Gastroesophageal sphincter (tissue), 4 donors: ENCODE measurements around the gene BSPRY. TPM values are rescaled to one million over a fixed set of nuclear protein-coding genes. Genes with fewer than 3 reads are reported as not detected.

Source experiments
- ATAC-seq: fragments of 150-250 bp; one replicate; pipeline ENCODE4 v1.9.1; 2016; ENCODE audit warnings: mild to moderate bottlenecking, moderate library complexity
- H3K27ac ChIP-seq, 4 donors: fragments of 200-600 bp; sonication (generic) in 3 of 4; 1 replicate in 3 of 4; 2 replicates in 1 of 4; pipeline ENCODE4 v1.5.1; 2016 to 2019
- H3K27me3 ChIP-seq: fragments of 200-600 bp; sonication (generic); one replicate; pipeline ENCODE4 v1.5.1; 2019
- H3K36me3 ChIP-seq, 2 donors: fragments of 200-600 bp; sonication (generic); one replicate each; pipeline ENCODE4 v1.5.1; 2019; ENCODE audit warnings: control low read depth in 1 of 2
- H3K4me1 ChIP-seq, 3 donors: fragments of 200-600 bp; sonication (generic); 1 replicate in 2 of 3; 2 replicates in 1 of 3; pipeline ENCODE4 v1.5.1; 2016 to 2019; ENCODE audit warnings: control low read depth in 2 of 3
- H3K4me3 ChIP-seq, 2 donors: fragments of 200-600 bp; sonication (generic); one replicate each; pipeline ENCODE4 v1.5.1; 2019; ENCODE audit warnings: mild to moderate bottlenecking in 1 of 2, moderate library complexity in 1 of 2
- H3K9me3 ChIP-seq, 3 donors: fragments of 200-600 bp; sonication (generic); one replicate each; pipeline ENCODE4 v1.5.1; 2017 to 2019; ENCODE audit warnings: control low read depth in 2 of 3
- CTCF ChIP-seq, 4 experiments: fragments of 200-600 bp in 2 of 4; fragments of 450-650 bp in 2 of 4; sonication (generic) in 1 of 4; IDR thresholded peaks; one replicate each; pipeline ENCODE4 v1.5.1; 2017 to 2019; ENCODE audit warnings: antibody characterized with exemption in 4 of 4, mild to moderate bottlenecking in 2 of 4, moderate library complexity in 2 of 4
- EP300 ChIP-seq: sonication (generic); formaldehyde crosslinking; IDR thresholded peaks from one replicate; pipeline ENCODE4 v1.6.1; 2017; ENCODE audit warnings: antibody characterized with exemption, mild to moderate bottlenecking
- POLR2A ChIP-seq, 2 donors: fragments of 450-650 bp; IDR thresholded peaks; one replicate each; pipeline ENCODE4 v1.6.1; 2017; ENCODE audit warnings: antibody characterized with exemption in 2 of 2, mild to moderate bottlenecking in 2 of 2, moderate library complexity in 1 of 2
- POLR2AphosphoS5 ChIP-seq: sonication (generic); formaldehyde crosslinking; IDR thresholded peaks from one replicate; pipeline ENCODE4 v1.6.1; 2017; ENCODE audit warnings: antibody characterized with exemption
- WGBS, 2 donors: methylation state at CpG; one replicate each; pipeline ENCODE4 v1.1.5; 2018; ENCODE audit warnings: low coverage in 1 of 2; 5-methylcytosine and 5-hydroxymethylcytosine counted together
- total RNA-seq, 4 donors: library from RNA; depleted of rRNA; stranded (reverse); fragments of >200 nt; gene quantifications; one replicate each; pipeline ENCODE4 v1.1.0, GENCODE V29; 2016

BSPRY gene
- total RNA-seq, 4 donors from 2014 or later: 0.16 to 4.0 (median 0.36) TPM

- 86 to 90% methylated on average over 2 to 4 of the region's 4 CpGs for WGBS, 2 donors
- Histone ChIP-seq H3K27me3 (no peaks in the 10 kb centered on the region), H3K27ac (no peak overlapping the region), H3K36me3 (peaks cover 0 to 54% of the 10 kb centered on the region in 2 donors), H3K9me3 (no peaks in the 10 kb centered on the region), H3K4me3 (no peak overlapping the region), H3K4me1 (no peaks in the 10 kb centered on the region)
- ATAC-seq: no peak
- TF ChIP-seq POLR2A (IDR thresholded peaks at IDR 0.05) (no peak), CTCF (IDR thresholded peaks at IDR 0.05) (no peak), POLR2AphosphoS5 (no peak), EP300 (no peak)
Measured at GRCh38 chr9:113386571-113387393, 37.4 kb downstream of the BSPRY start.

- no peaks in the 10 kb centered on the region for H3K4me1 ChIP-seq
- no peak overlapping the region for H3K27ac ChIP-seq
- 64 to 82% methylated on average over 4 of the region's 9 CpGs for WGBS, 2 donors
- peaks cover 0 to 64% of the 10 kb centered on the region in 2 donors for H3K36me3 ChIP-seq
- ATAC-seq: no peak
- TF ChIP-seq CTCF (IDR thresholded peaks at IDR 0.05) (no peak), POLR2AphosphoS5 (no peak), POLR2A (IDR thresholded peaks at IDR 0.05) (no peak), EP300 (no peak)
- no peaks in the 10 kb centered on the region for H3K9me3 ChIP-seq
- H3K4me3 ChIP-seq: no peak overlapping the region
- no peaks in the 10 kb centered on the region for H3K27me3 ChIP-seq
Measured at GRCh38 chr9:113387560-113388230, 38.4 kb downstream of the BSPRY start.

GRCh38 chr9:113388833-113389232 lies 39.5 kb downstream of the BSPRY start:
- no peak for ATAC-seq
- Histone ChIP-seq H3K4me1 (no peaks in the 10 kb centered on the region), H3K36me3 (peaks cover 0 to 75% of the 10 kb centered on the region in 2 donors), H3K27ac (no peak overlapping the region), H3K27me3 (no peaks in the 10 kb centered on the region), H3K9me3 (no peaks in the 10 kb centered on the region), H3K4me3 (no peak overlapping the region)
- WGBS, 2 donors: 97% methylated on average over 6 of the region's 13 CpGs; no CpG with 5 or more reads in 1 of the 2 donors
- no peak for TF ChIP-seq POLR2AphosphoS5
- no peak for TF ChIP-seq POLR2A (IDR thresholded peaks at IDR 0.05)
- no peak for TF ChIP-seq CTCF (IDR thresholded peaks at IDR 0.05)
- TF ChIP-seq EP300: no peak

- no peak overlapping the region for H3K27ac ChIP-seq
- no peaks in the 10 kb centered on the region for H3K4me1 ChIP-seq
- no peak overlapping the region for H3K4me3 ChIP-seq
- no peak for TF ChIP-seq POLR2A (IDR thresholded peaks at IDR 0.05)
- no peak for TF ChIP-seq POLR2AphosphoS5
- TF ChIP-seq EP300: no peak
- TF ChIP-seq CTCF (IDR thresholded peaks at IDR 0.05): no peak
- 80% methylated on average over 1 of the region's 11 CpGs; no CpG with 5 or more reads in 1 of the 2 donors for WGBS, 2 donors
- no peaks in the 10 kb centered on the region for H3K9me3 ChIP-seq
- H3K27me3 ChIP-seq: no peaks in the 10 kb centered on the region
- no peak for ATAC-seq
- peaks cover 0 to 80% of the 10 kb centered on the region in 2 donors for H3K36me3 ChIP-seq
Measured at GRCh38 chr9:113389451-113389850, 40.1 kb downstream of the BSPRY start.
